MG63 (cell line): Measurements from ENCODE around the gene TWSG1. TPM values are rescaled to one million over a fixed set of nuclear protein-coding genes. Genes with fewer than 3 reads are reported as not detected.

Experiments used
- DNase-seq: peaks from one replicate; pipeline ENCODE4 v3.0.0-alpha.2; 2020
- H3K27me3 ChIP-seq: fragments of 250-450 bp; sonication (Bioruptor Pico); 2 replicates; pipeline ENCODE4 v1.5.1; 2020; ENCODE audit warnings: mild to moderate bottlenecking, moderate library complexity
- H3K36me3 ChIP-seq: fragments of 250-450 bp; sonication (Bioruptor Pico); 2 replicates; pipeline ENCODE4 v1.5.1; 2020; ENCODE audit warnings: mild to moderate bottlenecking, moderate library complexity
- H3K4me3 ChIP-seq: fragments of 250-450 bp; sonication (Bioruptor Pico); 2 replicates; pipeline ENCODE4 v1.5.1; 2020; ENCODE audit warnings: mild to moderate bottlenecking, moderate library complexity
- H3K9me3 ChIP-seq: fragments of 250-450 bp; sonication (Bioruptor Pico); 2 replicates; pipeline ENCODE4 v1.5.1; 2020; ENCODE audit warnings: mild to moderate bottlenecking, moderate library complexity
- total RNA-seq: library from RNA; depleted of rRNA; stranded (reverse); fragments of >200 nt; shearing (Covaris generic); gene quantifications from 2 replicates; pipeline ENCODE4 v1.2.3, GENCODE V29; 2014; ENCODE audit warnings: low replicate concordance

Gene TWSG1
- total RNA-seq, 1 experiment from 2014 or later = 31.8 TPM

GRCh38 chr18:9328776-9329175 is 5.8 kb upstream of the TWSG1 start:
- Histone ChIP-seq H3K9me3 (peaks cover 3% of the 10 kb centered on the region; the same call in 1 of the 2 replicates), H3K36me3 (no peaks in the 10 kb centered on the region), H3K4me3 (no peak overlapping the region), H3K27me3 (no peaks in the 10 kb centered on the region)
- no peak for DNase-seq

- no peak for DNase-seq
- H3K9me3 ChIP-seq = peaks cover 3% of the 10 kb centered on the region; the same call in 1 of the 2 replicates
- H3K27me3 ChIP-seq = no peaks in the 10 kb centered on the region
- no peaks in the 10 kb centered on the region for H3K36me3 ChIP-seq
- no peak overlapping the region for H3K4me3 ChIP-seq
These were observed 5.1 kb upstream of the TWSG1 start for GRCh38 chr18:9329471-9329870.

- Histone ChIP-seq H3K27me3 (no peaks in the 10 kb centered on the region), H3K4me3 (no peak overlapping the region), H3K36me3 (no peaks in the 10 kb centered on the region), H3K9me3 (peaks cover 3% of the 10 kb centered on the region; the same call in 1 of the 2 replicates)
- no peak for DNase-seq
These were observed 4.2 kb upstream of the TWSG1 start for GRCh38 chr18:9330419-9330818.

- no peaks in the 10 kb centered on the region for H3K27me3 ChIP-seq
- H3K4me3 ChIP-seq = peak overlapping the region; percentile 74
- no peak for DNase-seq
- peaks cover 14% of the 10 kb centered on the region for H3K36me3 ChIP-seq
- no peaks in the 10 kb centered on the region; the same call in 1 of the 2 replicates for H3K9me3 ChIP-seq
These were observed 888 bp upstream of the TWSG1 start for GRCh38 chr18:9333441-9334328.

DNA sequence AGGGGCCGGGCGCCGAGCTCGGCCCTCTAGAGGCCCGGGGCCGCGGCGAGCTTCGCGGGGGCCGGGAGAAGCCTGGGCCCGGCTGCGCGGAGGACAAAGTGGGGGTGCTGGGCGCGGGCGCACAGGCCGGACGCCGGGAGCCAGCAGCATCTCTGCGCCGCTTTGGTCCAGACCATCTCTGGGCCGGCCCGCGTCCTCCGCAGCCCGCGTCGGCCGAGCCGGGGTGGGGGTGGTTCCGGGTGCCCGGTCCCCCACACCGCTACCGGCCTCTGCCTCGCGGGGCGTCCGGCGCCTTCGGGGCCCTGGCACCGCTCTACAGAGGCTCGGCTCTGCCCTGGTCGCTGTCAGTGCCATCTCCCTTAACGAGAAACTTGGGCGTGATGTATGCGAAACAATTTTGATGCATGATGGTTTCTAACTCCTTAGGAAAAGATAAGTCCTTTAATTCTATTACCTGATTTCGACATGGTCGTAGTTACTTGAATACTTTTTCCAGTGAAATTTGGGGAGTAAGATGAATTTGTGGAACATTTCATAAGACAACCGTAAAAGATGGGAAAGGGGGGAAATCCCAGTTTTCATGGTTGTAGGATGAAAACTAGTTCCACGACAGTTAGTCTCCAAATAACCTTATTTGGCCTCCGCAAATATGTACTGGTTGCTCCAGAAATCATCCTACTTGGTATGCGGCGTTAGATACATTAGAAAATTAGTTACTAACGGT is 562 bp downstream of the TWSG1 start:
- H3K36me3 ChIP-seq = peaks cover 16% of the 10 kb centered on the region
- H3K9me3 ChIP-seq = no peaks in the 10 kb centered on the region; the same call in 1 of the 2 replicates
- no peaks in the 10 kb centered on the region for H3K27me3 ChIP-seq
- peak; percentile 50 for DNase-seq
- peak overlapping the region; percentile 74 for H3K4me3 ChIP-seq

DNA sequence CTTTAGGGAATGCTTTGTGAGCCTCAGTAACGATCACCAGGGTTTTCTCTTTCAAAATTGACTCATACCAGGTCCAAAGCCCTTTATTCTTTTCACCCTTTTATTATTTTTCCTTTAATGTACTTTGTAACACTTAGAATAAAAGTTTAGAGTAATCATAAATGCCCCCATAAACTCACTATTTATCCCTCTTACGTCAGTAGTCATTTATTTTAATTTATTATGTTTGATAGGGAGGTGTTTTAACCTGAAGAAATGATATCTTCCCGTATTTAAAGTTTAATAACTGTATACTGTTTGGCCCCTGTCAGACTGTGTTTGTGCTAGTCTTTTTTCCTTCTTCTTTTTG is 1.1 kb downstream of the TWSG1 start:
- no peak for DNase-seq
- Histone ChIP-seq H3K9me3 (no peaks in the 10 kb centered on the region; the same call in 1 of the 2 replicates), H3K36me3 (peaks cover 16% of the 10 kb centered on the region), H3K27me3 (no peaks in the 10 kb centered on the region), H3K4me3 (peak overlapping the region; percentile 74)

GRCh38 chr18:9336827-9337226 is 2.3 kb downstream of the TWSG1 start:
- Histone ChIP-seq H3K4me3 (no peak overlapping the region), H3K27me3 (no peaks in the 10 kb centered on the region), H3K36me3 (peaks cover 16% of the 10 kb centered on the region), H3K9me3 (no peaks in the 10 kb centered on the region; the same call in 1 of the 2 replicates)
- no peak for DNase-seq

GRCh38 chr18:9337873-9338272 is 3.3 kb downstream of the TWSG1 start:
- Histone ChIP-seq H3K36me3 (peaks cover 16% of the 10 kb centered on the region), H3K9me3 (no peaks in the 10 kb centered on the region; the same call in 1 of the 2 replicates), H3K4me3 (no peak overlapping the region), H3K27me3 (no peaks in the 10 kb centered on the region)
- DNase-seq = no peak

- no peaks in the 10 kb centered on the region for H3K27me3 ChIP-seq
- H3K4me3 ChIP-seq = no peak overlapping the region
- no peaks in the 10 kb centered on the region for H3K9me3 ChIP-seq
- DNase-seq = no peak
- H3K36me3 ChIP-seq = peaks cover 16% of the 10 kb centered on the region
These were observed 5.9 kb downstream of the TWSG1 start for GRCh38 chr18:9340472-9340871.

DNA sequence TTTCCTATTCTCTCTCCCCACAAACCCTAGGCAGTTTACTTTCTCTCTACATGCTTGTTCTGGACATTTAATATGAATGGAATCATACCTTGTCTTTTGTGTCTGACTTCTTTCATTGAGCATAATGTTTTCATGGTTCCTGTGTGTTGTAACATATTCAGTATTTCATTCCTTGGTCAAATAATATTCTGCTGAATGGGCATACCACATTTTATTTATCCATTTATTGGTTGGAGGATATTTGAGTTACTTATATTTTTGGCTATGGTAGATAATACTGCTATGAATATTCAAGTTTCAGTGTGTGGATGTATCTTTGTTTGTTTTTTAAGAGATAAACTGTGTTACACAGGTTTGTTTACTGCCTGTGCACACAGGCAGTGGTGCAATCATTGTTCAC is 9.0 kb downstream of the TWSG1 start:
- no peaks in the 10 kb centered on the region for H3K9me3 ChIP-seq
- no peak for DNase-seq
- H3K36me3 ChIP-seq = peaks cover 3% of the 10 kb centered on the region; the same call in 1 of the 2 replicates
- no peak overlapping the region for H3K4me3 ChIP-seq
- H3K27me3 ChIP-seq = no peaks in the 10 kb centered on the region

DNA sequence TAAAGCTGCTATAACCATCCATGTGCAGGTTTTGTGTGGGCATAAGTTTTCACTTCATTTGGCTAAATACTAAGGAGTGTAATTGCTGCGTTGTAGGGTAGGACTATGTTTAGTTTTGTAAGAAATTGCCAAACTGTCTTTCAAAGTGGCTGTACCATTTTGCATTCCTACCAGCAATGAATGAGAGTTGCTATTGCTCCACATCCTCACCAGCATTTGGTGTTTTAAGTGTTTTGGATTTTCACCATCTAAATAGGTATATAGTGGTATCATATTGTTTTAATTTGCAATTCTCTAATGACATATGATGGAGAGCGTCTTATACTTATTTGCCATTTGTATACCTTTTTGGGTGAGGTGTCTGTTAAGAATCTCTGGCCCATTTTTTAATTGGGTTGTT is 12.2 kb downstream of the TWSG1 start:
- no peaks in the 10 kb centered on the region for H3K9me3 ChIP-seq
- H3K36me3 ChIP-seq = no peaks in the 10 kb centered on the region
- H3K4me3 ChIP-seq = no peak overlapping the region
- no peak for DNase-seq
- no peaks in the 10 kb centered on the region for H3K27me3 ChIP-seq

- H3K27me3 ChIP-seq = no peaks in the 10 kb centered on the region
- H3K4me3 ChIP-seq = no peak overlapping the region
- DNase-seq = no peak
- H3K36me3 ChIP-seq = no peaks in the 10 kb centered on the region
- no peaks in the 10 kb centered on the region for H3K9me3 ChIP-seq
These were observed 13.6 kb downstream of the TWSG1 start for GRCh38 chr18:9348079-9348671.

DNA sequence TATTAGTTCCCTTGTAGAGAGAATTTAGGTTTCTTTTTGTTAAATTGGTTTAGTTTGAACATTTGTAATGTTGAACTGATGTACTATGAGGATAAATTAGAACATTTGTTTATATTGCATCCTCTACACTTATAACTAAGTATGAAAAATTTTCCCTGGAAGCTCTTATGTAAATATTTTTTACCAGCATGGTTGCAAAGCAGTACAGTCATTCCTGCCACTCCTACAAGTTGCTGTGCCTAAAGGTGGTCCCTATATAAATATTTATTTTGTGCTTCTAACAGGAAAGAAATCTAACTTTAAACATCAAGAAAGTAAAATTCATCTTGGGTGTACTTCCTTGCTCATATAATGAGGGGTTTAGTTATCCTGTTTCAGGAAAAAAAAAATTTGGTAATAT is 14.2 kb downstream of the TWSG1 start:
- Histone ChIP-seq H3K27me3 (no peaks in the 10 kb centered on the region), H3K4me3 (no peak overlapping the region), H3K9me3 (no peaks in the 10 kb centered on the region), H3K36me3 (no peaks in the 10 kb centered on the region)
- no peak for DNase-seq

- H3K4me3 ChIP-seq = no peak overlapping the region
- no peaks in the 10 kb centered on the region for H3K27me3 ChIP-seq
- DNase-seq = no peak
- no peaks in the 10 kb centered on the region for H3K9me3 ChIP-seq
- H3K36me3 ChIP-seq = no peaks in the 10 kb centered on the region
These were observed 19.0 kb downstream of the TWSG1 start for GRCh38 chr18:9353596-9353995.

- no peak overlapping the region for H3K4me3 ChIP-seq
- no peaks in the 10 kb centered on the region for H3K36me3 ChIP-seq
- H3K27me3 ChIP-seq = no peaks in the 10 kb centered on the region
- no peak for DNase-seq
- H3K9me3 ChIP-seq = no peaks in the 10 kb centered on the region
These were observed 19.7 kb downstream of the TWSG1 start for GRCh38 chr18:9354256-9354655.

- no peaks in the 10 kb centered on the region for H3K9me3 ChIP-seq
- H3K4me3 ChIP-seq = no peak overlapping the region
- H3K27me3 ChIP-seq = no peaks in the 10 kb centered on the region
- H3K36me3 ChIP-seq = no peaks in the 10 kb centered on the region; the same call in 1 of the 2 replicates
- no peak for DNase-seq
These were observed 22.4 kb downstream of the TWSG1 start for GRCh38 chr18:9356976-9357375.

GRCh38 chr18:9359796-9360195 is 25.2 kb downstream of the TWSG1 start:
- no peak for DNase-seq
- H3K27me3 ChIP-seq = no peaks in the 10 kb centered on the region
- H3K9me3 ChIP-seq = no peaks in the 10 kb centered on the region
- H3K36me3 ChIP-seq = no peaks in the 10 kb centered on the region; the same call in 1 of the 2 replicates
- no peak overlapping the region for H3K4me3 ChIP-seq
